ENCODE data around the gene SHISAL1.

Gene SHISAL1

GRCh38 chr22:44311855-44312170 is 938 bp downstream of the SHISAL1 start:
- H3K4me3 ChIP-seq (ENCODE audit: low read depth, low read length), result no peak overlapping the region
- H3K36me3 ChIP-seq, result no peaks in the 10 kb centered on the region
- no peaks in the 10 kb centered on the region for H3K9me3 ChIP-seq
- DNase-seq, result no peak
- H3K4me1 ChIP-seq, result peaks cover 3% of the 10 kb centered on the region; the same call in 1 of the 2 replicates
- TF ChIP-seq, protein P1, sequence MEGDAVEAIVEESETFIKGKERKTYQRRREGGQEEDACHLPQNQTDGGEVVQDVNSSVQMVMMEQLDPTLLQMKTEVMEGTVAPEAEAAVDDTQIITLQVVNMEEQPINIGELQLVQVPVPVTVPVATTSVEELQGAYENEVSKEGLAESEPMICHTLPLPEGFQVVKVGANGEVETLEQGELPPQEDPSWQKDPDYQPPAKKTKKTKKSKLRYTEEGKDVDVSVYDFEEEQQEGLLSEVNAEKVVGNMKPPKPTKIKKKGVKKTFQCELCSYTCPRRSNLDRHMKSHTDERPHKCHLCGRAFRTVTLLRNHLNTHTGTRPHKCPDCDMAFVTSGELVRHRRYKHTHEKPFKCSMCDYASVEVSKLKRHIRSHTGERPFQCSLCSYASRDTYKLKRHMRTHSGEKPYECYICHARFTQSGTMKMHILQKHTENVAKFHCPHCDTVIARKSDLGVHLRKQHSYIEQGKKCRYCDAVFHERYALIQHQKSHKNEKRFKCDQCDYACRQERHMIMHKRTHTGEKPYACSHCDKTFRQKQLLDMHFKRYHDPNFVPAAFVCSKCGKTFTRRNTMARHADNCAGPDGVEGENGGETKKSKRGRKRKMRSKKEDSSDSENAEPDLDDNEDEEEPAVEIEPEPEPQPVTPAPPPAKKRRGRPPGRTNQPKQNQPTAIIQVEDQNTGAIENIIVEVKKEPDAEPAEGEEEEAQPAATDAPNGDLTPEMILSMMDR (IDR thresholded peaks at IDR 0.05; ENCODE audit: low read depth, low read length), result no peak
- H3K27me3 ChIP-seq, result no peaks in the 10 kb centered on the region

DNA sequence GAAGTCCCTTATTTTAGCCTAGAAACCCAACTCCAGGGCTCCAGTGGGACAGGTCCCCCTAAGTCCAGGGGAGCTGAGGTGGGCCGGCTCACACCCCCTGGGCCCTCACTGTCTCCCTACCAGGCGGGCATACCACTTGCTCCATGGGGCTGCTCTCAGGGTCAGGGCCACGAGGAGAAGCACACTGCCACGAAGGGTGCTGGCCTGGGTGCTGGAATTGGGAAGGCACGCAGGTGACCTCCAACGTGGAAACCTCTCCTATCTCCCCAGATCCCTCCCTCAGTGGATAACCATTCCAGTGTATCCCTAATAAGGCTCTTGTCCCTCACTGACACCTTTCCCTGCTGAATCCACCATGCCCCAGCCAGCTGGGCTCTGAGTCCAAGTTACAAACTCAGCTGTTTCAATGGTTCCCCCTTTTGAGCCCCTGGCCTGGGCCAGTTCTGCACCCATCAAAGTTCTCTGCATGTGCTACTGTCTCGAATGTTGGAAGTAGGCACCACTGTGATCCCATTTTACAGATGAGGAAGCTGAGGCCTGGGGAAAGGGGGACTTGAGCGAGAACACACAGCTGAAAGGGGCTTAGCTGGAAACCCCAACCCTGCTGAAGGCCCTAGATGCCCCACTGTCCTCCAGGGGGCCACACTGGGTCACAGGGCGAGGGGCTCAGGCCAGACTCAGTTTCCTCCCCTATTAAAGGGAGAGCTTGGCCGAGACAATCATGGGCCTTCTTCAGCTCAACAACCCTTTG is 1.5 kb downstream of the SHISAL1 start:
- H3K36me3 ChIP-seq, result no peaks in the 10 kb centered on the region
- TF ChIP-seq, protein P1 (IDR thresholded peaks at IDR 0.05; ENCODE audit: low read depth, low read length), result no peak
- H3K9me3 ChIP-seq, result no peaks in the 10 kb centered on the region
- H3K27me3 ChIP-seq, result no peaks in the 10 kb centered on the region
- no peak for DNase-seq
- peaks cover 3% of the 10 kb centered on the region; the same call in 1 of the 2 replicates for H3K4me1 ChIP-seq
- no peak overlapping the region for H3K4me3 ChIP-seq (ENCODE audit: low read depth, low read length)

GRCh38 chr22:44309647-44310046 is 3.1 kb downstream of the SHISAL1 start:
- no peaks in the 10 kb centered on the region for H3K9me3 ChIP-seq
- TF ChIP-seq, protein P1 (IDR thresholded peaks at IDR 0.05; ENCODE audit: low read depth, low read length), result no peak

GRCh38 chr22:44309137-44309536 is 3.6 kb downstream of the SHISAL1 start:
- Histone ChIP-seq H3K4me3 (ENCODE audit: low read depth, low read length) (no peak overlapping the region), H3K36me3 (no peaks in the 10 kb centered on the region), H3K4me1 (peaks cover 3% of the 10 kb centered on the region; the same call in 1 of the 2 replicates), H3K9me3 (no peaks in the 10 kb centered on the region), H3K27me3 (no peaks in the 10 kb centered on the region)
- TF ChIP-seq, protein P1 (IDR thresholded peaks at IDR 0.05; ENCODE audit: low read depth, low read length), result no peak
- peak; percentile 29 for DNase-seq

More at GRCh38 chr22:44309647-44310046, 3.1 kb downstream of the SHISAL1 start:
- H3K36me3 ChIP-seq, result no peaks in the 10 kb centered on the region
- H3K4me3 ChIP-seq (ENCODE audit: low read depth, low read length), result no peak overlapping the region
- DNase-seq, result no peak
- H3K27me3 ChIP-seq, result no peaks in the 10 kb centered on the region
- peaks cover 3% of the 10 kb centered on the region; the same call in 1 of the 2 replicates for H3K4me1 ChIP-seq

- no peak for DNase-seq
- Histone ChIP-seq H3K36me3 (no peaks in the 10 kb centered on the region), H3K9me3 (no peaks in the 10 kb centered on the region), H3K27me3 (no peaks in the 10 kb centered on the region), H3K4me1 (peaks cover 3% of the 10 kb centered on the region; the same call in 1 of the 2 replicates), H3K4me3 (ENCODE audit: low read depth, low read length) (no peak overlapping the region)
- TF ChIP-seq, protein P1 (IDR thresholded peaks at IDR 0.05; ENCODE audit: low read depth, low read length), result no peak
Observed at GRCh38 chr22:44307509-44308169, 5.1 kb downstream of the SHISAL1 start.

DNA sequence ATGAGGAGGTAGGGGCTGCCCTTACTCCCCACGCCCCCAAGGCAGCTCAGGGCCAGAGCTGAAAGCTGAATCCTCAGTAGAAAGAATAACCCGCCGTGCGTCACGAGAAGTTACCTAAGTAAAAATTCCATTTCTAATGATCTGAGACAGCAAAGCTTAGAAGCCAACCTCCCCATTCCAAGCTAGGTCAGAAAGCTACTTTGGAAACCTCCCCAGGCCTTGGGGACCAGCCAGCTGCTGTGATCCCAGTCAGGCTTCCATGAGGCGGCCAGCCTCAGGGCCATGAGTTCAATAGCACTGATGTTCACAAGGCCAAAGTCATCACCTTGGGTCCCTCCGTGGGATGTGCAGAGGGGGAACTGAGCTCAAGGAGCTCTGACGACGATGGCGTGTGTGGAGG is 6.9 kb downstream of the SHISAL1 start:
- Histone ChIP-seq H3K27me3 (peaks cover 5% of the 10 kb centered on the region; the same call in 1 of the 2 replicates), H3K36me3 (no peaks in the 10 kb centered on the region), H3K4me1 (peaks cover 3% of the 10 kb centered on the region; the same call in 1 of the 2 replicates), H3K4me3 (ENCODE audit: low read depth, low read length) (no peak overlapping the region), H3K9me3 (no peaks in the 10 kb centered on the region)
- no peak for DNase-seq
- TF ChIP-seq, protein P1 (IDR thresholded peaks at IDR 0.05; ENCODE audit: low read depth, low read length), result no peak
